Stimulated activated effector memory CD8-positive, alpha-beta T cell treated with anti-CD3 and anti-CD28 coated beads, Interleukin-12 subunit alpha, Interleukin-12 subunit beta, amount 100 ng/mL, for 72 hours (primary cell): ENCODE data around the gene ITPR3.
A peak's percentile ranks its signal among the peaks of the same experiment; 100 is the strongest.

Source experiments
- ATAC-seq: fragments of 150-1000 bp; cut with Tn5 transposase; 2 replicates; pipeline ENCODE4 v1.10.0; 2021
- DNase-seq, 2 donors: peaks; one replicate each; pipeline ENCODE4 v3.0.0; 2021 to 2022; ENCODE audit warnings: low spot score in 2 of 2
- H3K27ac Mint-ChIP-seq: one replicate; pipeline ENCODE4 v1.8.0; 2022; ENCODE audit warnings: mild to moderate bottlenecking, mixed read lengths
- H3K36me3 Mint-ChIP-seq: one replicate; pipeline ENCODE4 v1.8.0; 2022; ENCODE audit warnings: mild to moderate bottlenecking, mixed read lengths
- H3K4me1 Mint-ChIP-seq: one replicate; pipeline ENCODE4 v1.8.0; 2022; ENCODE audit warnings: mixed read lengths
- H3K4me3 Mint-ChIP-seq: one replicate; pipeline ENCODE4 v1.8.0; 2022; ENCODE audit warnings: mild to moderate bottlenecking, mixed read lengths
- H3K9me3 Mint-ChIP-seq: one replicate; pipeline ENCODE4 v1.8.0; 2022; ENCODE audit warnings: mixed read lengths

The ITPR3 gene

DNA sequence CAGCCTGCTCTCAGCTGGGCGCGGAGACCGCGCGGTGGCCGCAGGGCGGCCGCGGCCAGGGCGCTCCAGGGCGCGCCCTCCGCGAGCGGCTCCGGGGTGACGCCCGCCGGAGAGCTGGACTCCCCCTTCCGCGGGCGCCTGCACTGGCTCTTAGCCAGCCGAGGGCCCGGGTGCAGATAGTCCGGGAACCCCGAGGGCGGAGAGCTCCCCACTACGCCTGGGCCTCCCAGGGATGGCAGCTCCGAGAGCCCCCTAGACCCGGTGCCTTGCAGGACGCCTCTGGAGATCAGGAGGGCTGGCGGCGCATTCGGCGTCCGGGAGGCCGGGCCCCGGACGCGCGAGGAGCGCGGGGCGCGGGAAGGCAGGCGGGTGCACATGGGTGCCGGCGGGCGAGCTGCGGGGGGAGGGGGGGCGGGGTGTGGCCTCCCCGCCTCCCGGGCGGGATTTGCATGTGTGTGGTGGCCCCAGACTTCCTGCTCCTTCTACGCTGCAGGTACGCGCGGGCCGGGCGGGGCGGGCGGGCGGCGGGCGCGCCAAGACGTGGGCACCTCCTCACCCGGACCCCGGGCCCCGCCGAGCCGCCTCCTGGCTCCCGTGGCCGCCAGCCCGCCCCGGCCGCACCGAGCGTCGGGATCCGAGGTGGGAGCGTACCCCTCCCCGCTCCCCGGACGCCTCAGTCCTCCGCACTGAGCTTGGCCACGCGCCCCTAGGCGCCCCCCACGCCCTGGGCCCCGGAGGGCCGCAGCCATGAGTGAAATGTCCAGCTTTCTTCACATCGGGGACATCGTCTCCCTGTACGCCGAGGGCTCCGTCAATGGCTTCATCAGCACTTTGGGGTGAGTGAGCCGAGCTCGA is at the start of gene ITPR3:
ITPR3 (plus strand) TSS at position 467 of the 855 bp plus-strand sequence; CDS start at position 748, 281 bp downstream.
- Mint-ChIP-seq H3K9me3 (no peaks in the 10 kb centered on the region), H3K4me1 (peaks cover 56% of the 10 kb centered on the region), H3K36me3 (peaks cover 25% of the 10 kb centered on the region), H3K27ac (peak within 1 kb of the TSS; percentile 94), H3K4me3 (peak within 1 kb of the TSS; percentile 89)
- peak; percentile 60 to 90 for DNase-seq
- ATAC-seq, result peak; percentile 89

DNA sequence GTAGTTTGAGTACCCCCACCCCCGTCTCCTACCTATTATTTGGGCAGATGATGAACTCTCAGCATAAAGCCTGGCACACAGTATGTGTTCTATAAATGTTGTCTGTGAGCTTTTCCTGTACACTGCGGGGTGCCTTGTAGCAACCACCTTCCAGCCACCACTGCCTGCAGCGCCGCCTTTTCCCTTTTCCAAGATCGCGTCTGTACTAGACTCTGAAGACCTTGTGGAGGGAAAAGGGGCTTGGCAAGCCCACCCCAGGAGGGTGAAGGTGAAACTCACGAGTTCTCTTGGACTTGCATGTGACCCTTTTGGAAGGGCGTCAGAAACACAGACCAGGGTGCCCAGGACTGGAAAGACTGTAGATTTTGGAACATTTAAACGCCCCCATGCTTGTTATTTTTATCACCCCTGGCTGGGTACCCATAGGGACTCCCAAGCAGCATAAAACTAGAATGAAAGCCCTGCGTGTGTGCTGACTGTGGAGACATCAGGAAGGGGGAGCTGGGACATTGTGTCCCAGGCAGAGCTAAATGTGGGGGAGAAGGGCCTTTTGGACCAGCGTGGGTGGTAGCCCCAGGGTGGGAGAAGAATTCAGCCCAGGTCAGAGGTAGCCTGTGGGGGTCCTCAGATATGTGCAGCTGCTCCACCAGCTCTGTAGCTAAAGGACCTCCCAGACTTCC is 49.3 kb upstream of the ITPR3 start:
- H3K27ac Mint-ChIP-seq, result peak overlapping the region; percentile 98
- DNase-seq (no peak), ATAC-seq (no peak)
- H3K36me3 Mint-ChIP-seq, result peaks cover 61% of the 10 kb centered on the region
- H3K4me1 Mint-ChIP-seq, result peaks cover 53% of the 10 kb centered on the region
- H3K4me3 Mint-ChIP-seq, result peak overlapping the region; percentile 83
- no peaks in the 10 kb centered on the region for H3K9me3 Mint-ChIP-seq

DNA sequence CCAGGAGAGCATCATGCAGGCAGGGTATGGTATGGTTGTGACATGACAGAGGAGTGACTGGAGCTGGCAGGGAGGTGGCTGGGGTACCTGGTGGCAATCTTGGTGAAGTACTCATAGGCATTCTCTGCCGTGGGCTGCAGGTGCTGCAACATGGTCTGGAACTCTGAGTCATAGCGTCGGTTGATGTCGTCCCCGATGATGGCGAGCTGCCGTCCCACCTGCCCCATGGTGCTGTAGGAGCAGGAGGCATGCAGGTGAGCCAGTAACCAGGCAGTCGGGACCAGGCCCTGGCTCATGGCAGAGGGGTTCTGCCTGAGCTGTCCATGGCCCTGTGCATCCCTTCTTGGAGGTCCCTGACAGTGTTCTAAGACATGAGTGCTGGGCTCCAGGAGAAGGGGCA is 45.9 kb upstream of the ITPR3 start:
- DNase-seq (no peak), ATAC-seq (no peak)
- Mint-ChIP-seq H3K9me3 (no peaks in the 10 kb centered on the region), H3K4me3 (no peak overlapping the region), H3K36me3 (peaks cover 82% of the 10 kb centered on the region), H3K4me1 (peaks cover 53% of the 10 kb centered on the region), H3K27ac (peak overlapping the region; percentile 74)

DNA sequence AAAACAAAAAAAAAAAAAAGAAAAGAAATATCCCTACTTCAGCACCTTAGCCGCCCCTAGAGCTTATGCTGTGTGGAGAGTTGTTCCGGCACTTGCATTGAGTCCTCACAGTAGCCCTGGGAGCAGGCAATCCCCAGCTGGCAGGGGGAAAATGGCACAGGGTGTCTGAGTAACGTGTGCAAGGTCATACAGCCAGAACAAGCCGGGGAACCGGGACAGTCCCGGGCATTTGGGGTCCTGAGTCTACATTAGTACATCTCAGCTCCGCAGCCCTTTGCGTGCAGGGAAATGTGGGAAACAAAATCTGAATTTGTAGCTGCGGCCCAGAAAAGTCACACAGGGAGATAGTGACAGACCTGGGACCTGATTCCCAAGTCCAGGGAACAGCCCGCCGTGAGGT is 44.5 kb upstream of the ITPR3 start:
- Mint-ChIP-seq H3K36me3 (peaks cover 67% of the 10 kb centered on the region), H3K27ac (peak overlapping the region; percentile 96), H3K4me1 (peaks cover 39% of the 10 kb centered on the region), H3K9me3 (no peaks in the 10 kb centered on the region), H3K4me3 (peak overlapping the region; percentile 92)
- no peak for DNase-seq
- ATAC-seq, result no peak

DNA sequence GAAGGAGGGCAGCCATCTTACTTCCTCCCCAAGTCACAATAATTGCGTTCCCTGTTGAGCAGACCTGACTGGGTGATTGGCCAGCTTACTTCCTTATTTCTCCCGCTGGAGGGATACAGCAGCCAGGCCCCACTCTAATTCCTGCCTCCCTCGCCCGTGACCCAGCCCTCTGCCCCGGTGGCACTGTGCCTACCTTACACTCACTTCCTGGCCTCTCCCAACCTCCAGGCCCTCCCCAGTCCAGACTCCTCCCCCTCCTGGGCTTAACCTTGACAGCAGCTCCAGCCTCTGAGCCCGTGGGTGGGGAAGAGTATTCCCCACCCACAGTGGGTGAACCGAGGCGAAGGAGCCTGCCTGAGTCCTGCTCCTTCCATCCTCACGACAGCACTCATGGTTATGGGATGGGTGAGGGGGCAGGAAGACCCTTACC is 44.0 kb upstream of the ITPR3 start:
- Mint-ChIP-seq H3K4me1 (peaks cover 34% of the 10 kb centered on the region), H3K27ac (peak overlapping the region; percentile 96), H3K36me3 (peaks cover 63% of the 10 kb centered on the region), H3K4me3 (peak overlapping the region; percentile 92), H3K9me3 (no peaks in the 10 kb centered on the region)
- DNase-seq, result no peak
- ATAC-seq, result peak; percentile 20

DNA sequence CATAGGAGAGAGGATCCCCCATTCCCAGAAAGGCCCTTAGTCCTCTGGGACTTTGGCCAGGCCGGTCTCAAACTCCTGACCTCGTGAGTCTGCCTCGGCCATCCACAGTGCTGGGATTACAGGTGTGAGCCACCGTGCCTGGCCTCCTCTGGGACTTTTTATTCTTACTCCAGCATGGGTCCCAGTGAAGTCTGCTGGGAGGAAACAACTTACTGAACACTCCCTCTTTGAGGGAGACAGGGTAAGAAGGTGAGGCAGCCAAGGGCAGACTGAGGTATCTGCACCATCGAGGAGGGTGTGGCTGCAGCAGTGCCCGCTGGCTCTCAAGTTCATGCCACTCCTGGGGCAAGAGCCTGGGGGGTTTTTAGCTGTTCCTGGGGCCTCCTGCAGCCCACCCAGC is 43.4 kb upstream of the ITPR3 start:
- Mint-ChIP-seq H3K9me3 (no peaks in the 10 kb centered on the region), H3K4me3 (peak overlapping the region; percentile 92), H3K4me1 (peaks cover 30% of the 10 kb centered on the region), H3K36me3 (peaks cover 61% of the 10 kb centered on the region), H3K27ac (peak overlapping the region; percentile 96)
- DNase-seq (no peak), ATAC-seq (no peak)

DNA sequence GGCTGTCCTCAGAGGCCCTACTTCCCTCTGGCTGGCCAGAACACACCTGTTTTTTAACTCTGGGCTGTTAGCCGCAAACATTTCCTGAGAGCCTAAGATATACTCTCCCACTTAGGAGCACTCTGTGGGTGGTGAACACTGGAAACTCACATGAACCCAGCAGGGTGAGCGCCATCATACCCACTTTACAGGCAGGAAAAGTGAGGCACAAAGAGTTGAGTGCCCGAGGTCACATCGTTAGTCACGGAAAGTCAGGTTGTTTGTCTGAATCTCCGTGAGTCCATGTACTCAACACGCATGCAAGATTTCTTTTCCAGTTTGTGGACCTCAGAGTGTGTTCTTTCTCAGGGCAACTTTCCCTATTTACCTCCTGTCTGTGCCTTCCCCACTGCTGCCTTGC is 43.0 kb upstream of the ITPR3 start:
- DNase-seq (no peak), ATAC-seq (no peak)
- Mint-ChIP-seq H3K27ac (peak overlapping the region; percentile 96), H3K36me3 (peaks cover 61% of the 10 kb centered on the region), H3K4me3 (peak overlapping the region; percentile 92), H3K4me1 (peaks cover 30% of the 10 kb centered on the region), H3K9me3 (no peaks in the 10 kb centered on the region)

DNA sequence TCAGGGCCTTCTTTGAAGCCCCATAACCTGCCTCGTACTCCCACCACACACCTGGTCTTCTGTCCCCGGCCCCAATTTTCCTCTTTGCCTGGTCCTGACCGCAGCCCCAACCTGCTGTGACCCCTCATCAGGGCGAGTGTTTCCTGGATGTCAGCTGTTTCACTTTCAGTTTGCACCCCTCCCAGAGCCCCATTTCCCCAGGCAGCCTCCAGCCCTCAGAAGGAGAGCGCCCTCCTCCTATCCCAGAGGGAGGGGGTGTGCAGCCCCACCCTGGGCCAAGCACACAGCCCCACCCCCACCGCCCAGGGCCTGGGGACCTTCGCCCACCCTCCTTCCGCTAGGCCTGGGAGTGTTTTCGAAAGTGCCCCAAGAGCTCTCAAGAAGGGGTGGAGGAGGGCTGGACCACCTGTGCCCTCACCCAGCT is 42.5 kb upstream of the ITPR3 start:
- ATAC-seq (peak; percentile 31), DNase-seq (peak in 1 of 2 donors; percentile 73)
- Mint-ChIP-seq H3K4me3 (peak overlapping the region; percentile 92), H3K9me3 (no peaks in the 10 kb centered on the region), H3K27ac (peak overlapping the region; percentile 96), H3K4me1 (peaks cover 34% of the 10 kb centered on the region), H3K36me3 (peaks cover 57% of the 10 kb centered on the region)

DNA sequence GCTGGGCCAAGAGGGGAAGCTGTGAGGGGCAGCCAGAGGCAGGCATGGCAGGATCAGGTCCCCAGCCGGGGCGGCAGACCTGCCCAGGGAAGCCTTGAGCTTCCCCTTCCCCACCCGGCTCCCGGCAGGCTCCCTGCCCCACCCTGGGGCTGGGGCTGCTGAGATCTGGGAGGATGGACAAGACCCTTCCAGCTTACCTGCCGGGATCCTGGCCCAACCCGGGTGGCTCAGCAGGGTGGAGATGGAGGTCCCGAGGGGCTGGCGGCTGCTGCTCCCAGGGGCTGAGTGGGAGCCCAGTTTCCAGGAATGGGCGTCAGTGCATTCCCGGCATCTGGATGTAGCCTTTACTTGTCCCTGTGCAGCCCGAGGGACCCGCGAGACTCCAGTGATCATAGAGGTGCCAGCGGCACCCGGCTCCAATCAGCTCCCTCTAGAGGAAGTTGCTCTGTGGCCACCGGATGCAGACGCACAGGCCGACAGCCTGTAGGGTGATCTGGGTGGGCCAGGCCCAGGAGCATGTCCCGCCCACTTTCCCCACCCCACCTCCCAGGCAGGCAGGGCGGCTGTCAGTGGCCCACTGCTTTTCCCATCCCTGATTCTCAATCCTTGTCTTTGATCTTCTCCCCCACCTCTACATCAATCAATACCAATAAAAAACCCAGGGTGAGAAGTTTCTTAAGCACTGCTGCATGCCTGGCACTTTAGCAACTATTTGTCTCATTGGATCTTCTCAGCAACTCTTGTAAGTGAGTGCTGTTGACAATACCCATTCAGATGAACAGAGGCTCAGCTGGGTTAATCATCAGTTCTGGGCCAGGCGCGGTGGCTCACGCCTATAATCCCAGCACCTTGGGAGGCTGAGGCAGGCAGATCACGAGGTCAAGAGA is 41.1 kb upstream of the ITPR3 start, which contains the start of gene BAK1:
BAK1 (minus strand) TSS at position 449 of the 887 bp plus-strand sequence. CDS start 2,672 bp downstream, outside the sequence.
- Mint-ChIP-seq H3K4me3 (peak within 1 kb of the TSS; percentile 92), H3K9me3 (no peaks in the 10 kb centered on the region), H3K36me3 (peaks cover 43% of the 10 kb centered on the region), H3K27ac (peak within 1 kb of the TSS; percentile 96), H3K4me1 (peaks cover 44% of the 10 kb centered on the region)
- DNase-seq (peak; percentile 64 to 86), ATAC-seq (peak; percentile 97)

DNA sequence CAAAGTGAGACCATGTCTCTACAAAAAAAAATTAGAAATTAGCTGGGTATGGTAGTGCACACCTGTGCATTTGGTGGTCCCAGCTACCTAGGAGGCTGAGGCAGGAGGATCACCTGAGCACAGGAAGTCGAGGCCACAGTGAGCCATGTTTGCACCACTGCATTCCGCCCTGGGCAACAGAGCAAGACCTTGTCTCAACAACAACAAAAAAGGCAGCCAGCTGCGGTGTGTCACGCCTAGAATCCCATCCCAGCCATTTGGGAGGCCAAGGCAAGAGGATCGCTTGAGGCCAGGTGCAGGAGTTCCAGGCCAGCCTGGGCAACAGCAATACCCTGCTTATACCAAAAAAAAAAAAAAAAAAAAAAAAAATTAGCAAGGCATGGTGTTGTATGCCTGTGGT is 39.9 kb upstream of the ITPR3 start:
- peaks cover 51% of the 10 kb centered on the region for H3K4me1 Mint-ChIP-seq
- DNase-seq (no peak), ATAC-seq (no peak)
- H3K9me3 Mint-ChIP-seq, result no peaks in the 10 kb centered on the region
- no peak overlapping the region for H3K27ac Mint-ChIP-seq
- H3K36me3 Mint-ChIP-seq, result peaks cover 32% of the 10 kb centered on the region
- no peak overlapping the region for H3K4me3 Mint-ChIP-seq

DNA sequence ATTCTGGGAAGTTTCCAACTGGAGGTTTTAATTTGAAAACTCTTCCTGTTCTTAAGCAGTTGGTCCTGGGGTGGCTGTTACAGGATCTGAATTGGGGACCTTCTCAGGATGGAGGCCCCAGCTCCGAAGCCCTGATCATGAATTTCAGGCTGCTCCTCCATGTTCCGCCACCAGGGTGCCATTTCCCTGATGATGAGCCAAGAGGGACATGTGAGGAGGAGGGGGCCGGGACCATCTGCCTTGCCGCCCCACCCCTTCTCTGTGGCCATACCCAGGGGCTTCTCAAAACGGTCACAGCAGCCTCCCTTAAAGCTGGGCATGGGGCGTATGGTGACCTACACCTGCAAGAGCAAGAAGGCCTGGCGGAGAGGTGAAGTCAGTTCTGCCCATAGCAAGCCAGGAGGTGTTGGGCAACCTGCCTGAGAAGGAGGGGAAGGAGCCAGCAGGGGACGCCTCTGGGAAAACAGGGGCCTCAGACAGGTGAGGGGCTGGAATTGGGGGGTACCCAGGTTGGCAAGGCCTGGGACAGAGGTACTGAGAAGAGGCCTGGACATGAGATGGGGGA is 37.4 kb upstream of the ITPR3 start:
- no peak for ATAC-seq
- no peak for DNase-seq
- Mint-ChIP-seq H3K4me3 (no peak overlapping the region), H3K4me1 (peaks cover 38% of the 10 kb centered on the region), H3K36me3 (peaks cover 7% of the 10 kb centered on the region), H3K9me3 (no peaks in the 10 kb centered on the region), H3K27ac (peak overlapping the region; percentile 89)

DNA sequence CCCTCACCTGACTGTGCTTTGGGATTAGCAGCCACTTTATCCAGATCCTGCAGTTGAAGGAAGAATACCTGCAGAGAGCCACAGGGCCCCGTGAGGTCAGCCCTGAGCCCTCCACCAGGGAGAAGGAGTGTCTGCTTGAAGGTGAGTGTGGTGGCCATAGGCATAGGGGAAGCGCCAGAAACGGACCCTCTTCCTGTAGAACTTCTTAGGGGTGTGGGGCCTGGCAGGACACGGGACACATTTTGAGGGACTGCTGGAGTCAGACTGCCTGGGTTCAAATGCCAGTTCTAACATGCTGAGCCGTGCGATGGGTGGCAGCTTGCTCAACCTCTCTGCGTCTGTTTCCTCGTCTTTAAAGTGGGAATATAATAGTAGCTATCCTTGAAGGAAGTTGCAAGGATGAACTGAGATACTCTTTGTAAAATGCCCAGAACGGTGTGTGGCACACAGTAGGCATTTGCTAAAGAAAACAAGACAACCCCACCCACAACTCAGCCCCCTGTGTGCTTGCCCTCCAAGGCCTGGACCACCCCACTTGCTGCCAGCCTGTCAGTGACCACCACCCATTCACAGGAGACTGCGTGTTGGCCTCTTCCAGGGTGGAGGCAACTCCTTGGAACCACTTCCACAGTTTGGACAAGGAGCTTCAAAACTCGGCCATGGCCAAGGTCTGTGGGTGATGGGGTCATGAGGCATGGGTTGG is 36.3 kb upstream of the ITPR3 start:
- H3K4me3 Mint-ChIP-seq, result peak overlapping the region; percentile 64
- no peaks in the 10 kb centered on the region for H3K9me3 Mint-ChIP-seq
- peak overlapping the region; percentile 91 for H3K27ac Mint-ChIP-seq
- DNase-seq (no peak), ATAC-seq (no peak)
- no peaks in the 10 kb centered on the region for H3K36me3 Mint-ChIP-seq
- peaks cover 40% of the 10 kb centered on the region for H3K4me1 Mint-ChIP-seq

DNA sequence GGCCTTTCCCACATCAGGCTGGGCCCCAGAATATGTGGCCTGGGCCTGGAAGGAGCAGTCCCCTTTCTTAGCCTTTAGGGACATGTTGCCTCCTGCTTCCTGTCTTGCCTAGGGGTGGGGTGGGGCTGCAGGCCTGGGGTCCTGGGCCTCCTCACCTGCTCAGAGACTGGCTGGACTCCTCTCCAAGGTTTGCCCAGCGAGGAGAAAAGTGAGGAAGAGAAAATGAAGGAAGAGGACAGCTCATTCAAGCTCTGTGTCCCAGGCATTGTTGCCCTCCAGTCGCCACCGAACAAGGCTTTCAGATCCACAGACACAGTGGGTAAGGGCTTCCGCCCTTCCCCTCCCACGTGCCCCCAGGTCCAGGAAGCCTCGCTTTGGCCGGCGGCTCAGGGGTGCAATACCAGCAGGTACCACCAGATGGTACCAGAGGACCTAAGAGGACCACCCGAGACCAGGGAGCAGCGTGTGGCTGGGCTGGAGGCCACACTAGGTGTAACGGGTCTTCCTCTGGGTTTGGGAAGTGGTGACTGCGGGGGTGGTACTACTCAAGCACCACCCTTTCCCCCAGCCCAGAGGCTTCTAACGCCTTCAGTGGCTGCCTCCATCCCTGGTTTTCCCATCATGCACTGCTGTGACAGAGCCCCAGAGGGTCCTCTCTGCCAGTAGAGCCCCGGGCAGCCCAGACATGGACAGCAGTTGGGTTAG is 35.6 kb upstream of the ITPR3 start:
- Mint-ChIP-seq H3K27ac (peak overlapping the region; percentile 91), H3K4me3 (peak overlapping the region; percentile 64), H3K9me3 (no peaks in the 10 kb centered on the region), H3K4me1 (peaks cover 47% of the 10 kb centered on the region), H3K36me3 (no peaks in the 10 kb centered on the region)
- peak; percentile 87 for ATAC-seq
- DNase-seq, result peak; percentile 87 to 99
